RWPE2 (cell line): ENCODE data around the gene PDK4.

Source experiments
- ATAC-seq: fragments of 200-7000 bp; cut with Tn5 transposase; 3 replicates; pipeline ENCODE4 v1.9.1; 2021; ENCODE audit warnings: low read depth
- DNase-seq: peaks from one replicate; pipeline ENCODE4 v3.0.0-alpha.2; 2020; ENCODE audit warnings: low spot score
- H3K27ac ChIP-seq: fragments of 450-650 bp; 2 replicates; pipeline ENCODE4 v1.5.1; 2017; ENCODE audit warnings: mild to moderate bottlenecking; ENCODE audit not compliant: poor library complexity, severe bottlenecking
- H3K27me3 ChIP-seq: fragments of 250-450 bp; sonication (Bioruptor Pico); 2 replicates; pipeline ENCODE4 v1.5.1; 2021; ENCODE audit warnings: mild to moderate bottlenecking, moderate library complexity; ENCODE audit not compliant: insufficient read depth, poor library complexity, severe bottlenecking
- H3K36me3 ChIP-seq: fragments of 250-450 bp; sonication (Bioruptor Pico); 2 replicates; pipeline ENCODE4 v1.5.1; 2020; ENCODE audit warnings: low read depth, mild to moderate bottlenecking, moderate library complexity
- H3K4me1 ChIP-seq: fragments of 250-450 bp; sonication (Bioruptor Pico); 2 replicates; pipeline ENCODE4 v1.5.1; 2021; ENCODE audit warnings: mild to moderate bottlenecking, moderate library complexity; ENCODE audit not compliant: insufficient read depth, poor library complexity, severe bottlenecking
- H3K4me3 ChIP-seq: fragments of 250-450 bp; sonication (Bioruptor Pico); 2 replicates; pipeline ENCODE4 v1.5.1; 2021; ENCODE audit warnings: mild to moderate bottlenecking, moderate library complexity; ENCODE audit not compliant: severe bottlenecking
- H3K9me3 ChIP-seq: fragments of 250-450 bp; sonication (Bioruptor Pico); 2 replicates; pipeline ENCODE4 v1.5.1; 2021; ENCODE audit warnings: mild to moderate bottlenecking, moderate library complexity; ENCODE audit not compliant: severe bottlenecking
- CTCF ChIP-seq: fragments of 450-650 bp; IDR thresholded peaks from one replicate; pipeline ENCODE4 v1.5.1; 2017; ENCODE audit warnings: mild to moderate bottlenecking, moderate library complexity; ENCODE audit not compliant: poor library complexity, severe bottlenecking

PDK4 gene

GRCh38 chr7:95596198-95597063, at the start of gene PDK4:
Gene PDK4, minus strand, starts transcription at chr7:95596516. Its CDS starts 223 bp downstream, at chr7:95596293.
- H3K4me3 ChIP-seq: peak within 1 kb of the TSS; percentile 24
- DNase-seq (peak; percentile 39), ATAC-seq (peak; percentile 71)
- peaks cover 32% of the 10 kb centered on the region for H3K27me3 ChIP-seq
- no peak for TF ChIP-seq CTCF
- no peaks in the 10 kb centered on the region for H3K4me1 ChIP-seq
- H3K27ac ChIP-seq: no peak within 1 kb of the TSS
- H3K36me3 ChIP-seq: no peaks in the 10 kb centered on the region
- no peaks in the 10 kb centered on the region for H3K9me3 ChIP-seq

GRCh38 chr7:95642173-95642572, 45.9 kb upstream of the PDK4 start:
- Histone ChIP-seq H3K27ac (no peak overlapping the region), H3K27me3 (peaks cover 7% of the 10 kb centered on the region), H3K9me3 (no peaks in the 10 kb centered on the region), H3K4me3 (no peak overlapping the region), H3K36me3 (no peaks in the 10 kb centered on the region), H3K4me1 (no peaks in the 10 kb centered on the region)
- DNase-seq (no peak), ATAC-seq (no peak)
- no peak for TF ChIP-seq CTCF

- Histone ChIP-seq H3K4me3 (no peak overlapping the region), H3K36me3 (no peaks in the 10 kb centered on the region), H3K4me1 (no peaks in the 10 kb centered on the region), H3K9me3 (no peaks in the 10 kb centered on the region), H3K27me3 (no peaks in the 10 kb centered on the region), H3K27ac (no peak overlapping the region)
- ATAC-seq (no peak), DNase-seq (no peak)
- no peak for TF ChIP-seq CTCF
These were observed 40.0 kb upstream of the PDK4 start for GRCh38 chr7:95636140-95636940.

- TF ChIP-seq CTCF: no peak
- no peaks in the 10 kb centered on the region for H3K9me3 ChIP-seq
- H3K27ac ChIP-seq: no peak overlapping the region
- ATAC-seq (no peak), DNase-seq (no peak)
- no peaks in the 10 kb centered on the region for H3K4me1 ChIP-seq
- H3K27me3 ChIP-seq: no peaks in the 10 kb centered on the region
- no peak overlapping the region for H3K4me3 ChIP-seq
- H3K36me3 ChIP-seq: no peaks in the 10 kb centered on the region
These were observed 36.3 kb upstream of the PDK4 start for GRCh38 chr7:95632609-95633008.
